ENCODE results near the gene TBC1D8.

TBC1D8 gene

GRCh38 chr2:101113441-101114267, 37.5 kb downstream of the TBC1D8 start:
- DNase-seq (ENCODE audit: low read depth), result peak; percentile 76
- no peak for TF ChIP-seq CTCF (IDR thresholded peaks at IDR 0.05; ENCODE audit: control insufficient read depth, extremely low read depth, insufficient read depth)
- H3K4me3 ChIP-seq (ENCODE audit: low read depth, low read length), result peak overlapping the region; percentile 13

- TF ChIP-seq CTCF (IDR thresholded peaks at IDR 0.05; ENCODE audit: control insufficient read depth, extremely low read depth, insufficient read depth), result no peak
- no peak overlapping the region; the same call in 1 of the 2 replicates for H3K4me3 ChIP-seq (ENCODE audit: low read depth, low read length)
- DNase-seq (ENCODE audit: low read depth), result no peak
Observed at GRCh38 chr2:101112772-101113157, 38.4 kb downstream of the TBC1D8 start.

- TF ChIP-seq CTCF (IDR thresholded peaks at IDR 0.05; ENCODE audit: control insufficient read depth, extremely low read depth, insufficient read depth), result no peak
- no peak for DNase-seq (ENCODE audit: low read depth)
- H3K4me3 ChIP-seq (ENCODE audit: low read depth, low read length), result no peak overlapping the region
Observed at GRCh38 chr2:101111917-101112771, 39.0 kb downstream of the TBC1D8 start.

- no peak for TF ChIP-seq CTCF (IDR thresholded peaks at IDR 0.05; ENCODE audit: control insufficient read depth, extremely low read depth, insufficient read depth)
- H3K4me3 ChIP-seq (ENCODE audit: low read depth, low read length), result no peak overlapping the region
- no peak for DNase-seq (ENCODE audit: low read depth)
Observed at GRCh38 chr2:101111262-101111838, 39.8 kb downstream of the TBC1D8 start.

GRCh38 chr2:101109451-101110118, 41.6 kb downstream of the TBC1D8 start:
- H3K4me3 ChIP-seq (ENCODE audit: low read depth, low read length), result no peak overlapping the region
- TF ChIP-seq CTCF (IDR thresholded peaks at IDR 0.05; ENCODE audit: control insufficient read depth, extremely low read depth, insufficient read depth), result no peak
- DNase-seq (ENCODE audit: low read depth), result no peak

- no peak for DNase-seq (ENCODE audit: low read depth)
- TF ChIP-seq CTCF (IDR thresholded peaks at IDR 0.05; ENCODE audit: control insufficient read depth, extremely low read depth, insufficient read depth), result no peak
- no peak overlapping the region for H3K4me3 ChIP-seq (ENCODE audit: low read depth, low read length)
Observed at GRCh38 chr2:101108357-101108756, 42.8 kb downstream of the TBC1D8 start.

Data from LNCaP clone FGC (cell line).